ENCODE data around the gene MBP.
A peak's percentile ranks its signal among the peaks of the same experiment; 100 is the strongest.

The MBP gene

GRCh38 chr18:77068321-77069312 lies 64.0 kb downstream of the MBP start:
- no peak for DNase-seq

GRCh38 chr18:77067291-77068061 lies 65.1 kb downstream of the MBP start:
- peak in 10 of 58 donors; percentile 30 to 69 (median 40) for DNase-seq

GRCh38 chr18:77066689-77067088 lies 65.9 kb downstream of the MBP start:
- DNase-seq: no peak

GRCh38 chr18:77066101-77066500 lies 66.5 kb downstream of the MBP start:
- DNase-seq: no peak

GRCh38 chr18:77065221-77065981 lies 67.2 kb downstream of the MBP start:
- DNase-seq: peak in 4 of 58 donors; percentile 31 to 34 (median 32)

- no peak for DNase-seq
These were observed 69.3 kb downstream of the MBP start for GRCh38 chr18:77063260-77063659.

GRCh38 chr18:77062518-77063003 lies 70.0 kb downstream of the MBP start:
- DNase-seq: no peak

GRCh38 chr18:77061946-77062517 lies 70.6 kb downstream of the MBP start:
- peak in 10 of 58 donors; percentile 26 to 58 (median 38) for DNase-seq

GRCh38 chr18:77061281-77061945 lies 71.2 kb downstream of the MBP start:
- DNase-seq: no peak

- DNase-seq: no peak
These were observed 72.4 kb downstream of the MBP start for GRCh38 chr18:77060151-77060550.

- peak in 1 of 58 donors; percentile 30 for DNase-seq
These were observed 73.2 kb downstream of the MBP start for GRCh38 chr18:77059294-77059916.

- DNase-seq: peak in 9 of 58 donors; percentile 24 to 54 (median 37)
These were observed 74.2 kb downstream of the MBP start for GRCh38 chr18:77058290-77058835.

GRCh38 chr18:77057006-77057395 lies 75.6 kb downstream of the MBP start:
- peak in 5 of 58 donors; percentile 34 to 61 (median 40) for DNase-seq

GRCh38 chr18:77056344-77057005 lies 76.1 kb downstream of the MBP start:
- no peak for DNase-seq

- DNase-seq: no peak
These were observed 76.9 kb downstream of the MBP start for GRCh38 chr18:77055429-77056300.

- peak in 57 of 58 donors; percentile 16 to 89 (median 77) for DNase-seq
These were observed 77.8 kb downstream of the MBP start for GRCh38 chr18:77054606-77055428.

- no peak for DNase-seq
These were observed 78.3 kb downstream of the MBP start for GRCh38 chr18:77054288-77054605.
